Activated naive CD4-positive, alpha-beta T cell treated with anti-CD3 and anti-CD28 coated beads, Interleukin-2, amount 10 ng/mL, durations not matched to agents 7 days and 5 days (primary cell): ENCODE results near the gene ADGRA1.

ENCODE experiments used
- CTCF ChIA-PET: fragments of 350-600 bp; sonication (Branson Sonifier 250); formaldehyde crosslinking; loops from one replicate; lab custom pipeline; 2021; ENCODE audit warnings: antibody characterized with exemption; lab: Charles Lee
- DNase-seq: peaks from one replicate; pipeline ENCODE4 v3.0.0-alpha.2; 2020
- H3K27ac Mint-ChIP-seq: one replicate; pipeline ENCODE4 v1.8.0; 2021; ENCODE audit warnings: mild to moderate bottlenecking, moderate library complexity, mixed read lengths
- H3K27me3 Mint-ChIP-seq: one replicate; pipeline ENCODE4 v1.8.0; 2021; ENCODE audit warnings: mild to moderate bottlenecking, mixed read lengths
- H3K36me3 Mint-ChIP-seq: one replicate; pipeline ENCODE4 v1.8.0; 2021; ENCODE audit warnings: mixed read lengths
- H3K4me1 Mint-ChIP-seq: one replicate; pipeline ENCODE4 v1.8.0; 2021; ENCODE audit warnings: mixed read lengths
- H3K4me3 Mint-ChIP-seq: one replicate; pipeline ENCODE4 v1.8.0; 2021; ENCODE audit warnings: mild to moderate bottlenecking, moderate library complexity, mixed read lengths
- H3K9me3 Mint-ChIP-seq: one replicate; pipeline ENCODE4 v1.8.0; 2021; ENCODE audit warnings: mixed read lengths

Gene ADGRA1

DNA sequence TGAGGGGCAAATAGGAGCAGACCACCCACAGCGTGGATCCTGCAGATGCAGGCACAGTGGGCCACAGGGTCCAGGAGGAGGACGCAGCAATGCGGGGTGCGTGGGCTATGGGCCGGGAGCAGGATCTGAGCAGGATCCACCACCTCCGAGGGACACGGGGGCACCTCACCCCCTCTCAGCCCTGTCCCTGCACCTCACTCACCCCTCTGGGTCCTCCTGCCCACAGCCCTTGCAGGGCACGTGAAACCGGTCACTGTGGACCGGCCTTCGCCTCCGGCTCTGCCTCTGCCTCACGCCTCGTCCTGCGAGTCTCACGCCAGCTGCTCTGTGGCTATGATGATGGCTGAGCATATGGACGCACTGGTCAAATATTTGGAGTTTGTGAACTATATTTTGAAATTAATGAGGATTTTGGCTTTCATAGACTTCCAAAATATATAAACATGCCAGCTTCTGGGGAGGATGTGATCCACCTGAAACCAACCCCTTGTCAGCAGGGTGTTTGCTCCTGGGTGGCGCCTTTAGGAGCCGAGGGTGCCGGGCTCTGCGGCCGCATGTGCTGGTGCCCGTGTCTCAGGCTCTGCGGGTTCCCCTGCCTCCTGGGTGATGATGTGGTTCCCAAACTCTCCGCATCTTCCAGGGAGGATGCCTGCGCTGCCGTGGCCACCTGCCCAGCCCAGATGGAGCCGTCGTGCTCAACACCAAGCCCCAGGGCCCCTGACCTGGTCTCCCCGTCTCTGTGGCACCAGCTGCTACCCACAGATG lies 11.3 kb upstream of the ADGRA1 start:
- CTCF ChIA-PET, result no interaction called here
- H3K9me3 Mint-ChIP-seq, result no peaks in the 10 kb centered on the region
- H3K4me3 Mint-ChIP-seq, result no peak overlapping the region
- no peaks in the 10 kb centered on the region for H3K4me1 Mint-ChIP-seq
- DNase-seq, result no peak
- no peak overlapping the region for H3K27ac Mint-ChIP-seq
- no peaks in the 10 kb centered on the region for H3K27me3 Mint-ChIP-seq
- H3K36me3 Mint-ChIP-seq, result no peaks in the 10 kb centered on the region

DNA sequence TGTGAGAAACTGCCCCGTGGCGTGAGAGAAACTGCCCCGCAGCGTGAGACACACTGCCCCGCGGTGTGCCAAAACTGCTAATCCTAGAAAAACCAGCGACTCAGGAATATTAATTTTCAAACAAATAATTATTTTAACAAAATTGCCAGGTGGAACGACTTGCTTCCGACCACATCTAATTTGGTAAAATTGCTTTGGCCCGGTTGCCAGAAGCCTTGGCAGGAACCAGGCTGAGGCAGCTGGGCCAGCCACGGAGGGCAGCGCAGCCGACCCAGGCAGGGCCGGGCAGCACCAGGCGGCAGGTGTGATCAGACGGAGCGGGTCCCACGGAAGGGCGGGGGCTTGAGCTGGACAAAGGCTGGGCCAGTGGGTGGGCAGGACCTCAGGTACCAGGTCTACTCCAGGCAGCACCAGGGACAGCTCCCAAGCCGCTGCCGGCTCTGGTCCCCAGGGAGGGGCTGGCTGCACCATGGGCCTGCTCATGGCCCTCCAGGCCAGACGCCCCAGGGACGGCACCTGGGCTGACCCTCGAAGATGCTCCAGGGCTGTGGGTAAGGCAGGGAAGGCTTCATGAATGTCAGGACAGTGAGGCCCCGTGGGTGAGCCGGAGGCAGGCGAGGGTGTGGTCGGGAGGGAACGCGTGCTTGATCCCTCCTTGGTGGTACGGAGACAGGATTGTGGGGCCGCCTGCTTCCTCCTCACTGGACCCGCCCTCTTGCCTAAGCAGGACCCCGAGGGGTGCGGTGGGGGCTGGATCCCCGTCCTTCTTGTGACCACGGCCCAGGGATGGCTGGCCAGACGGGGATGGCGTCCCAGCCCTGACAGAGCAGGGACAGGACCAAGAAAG lies 7.7 kb upstream of the ADGRA1 start:
- CTCF ChIA-PET, result no interaction called here
- H3K4me3 Mint-ChIP-seq, result no peak overlapping the region
- H3K36me3 Mint-ChIP-seq, result no peaks in the 10 kb centered on the region
- H3K27me3 Mint-ChIP-seq, result no peaks in the 10 kb centered on the region
- no peak for DNase-seq
- H3K4me1 Mint-ChIP-seq, result no peaks in the 10 kb centered on the region
- H3K9me3 Mint-ChIP-seq, result no peaks in the 10 kb centered on the region
- H3K27ac Mint-ChIP-seq, result no peak overlapping the region

DNA sequence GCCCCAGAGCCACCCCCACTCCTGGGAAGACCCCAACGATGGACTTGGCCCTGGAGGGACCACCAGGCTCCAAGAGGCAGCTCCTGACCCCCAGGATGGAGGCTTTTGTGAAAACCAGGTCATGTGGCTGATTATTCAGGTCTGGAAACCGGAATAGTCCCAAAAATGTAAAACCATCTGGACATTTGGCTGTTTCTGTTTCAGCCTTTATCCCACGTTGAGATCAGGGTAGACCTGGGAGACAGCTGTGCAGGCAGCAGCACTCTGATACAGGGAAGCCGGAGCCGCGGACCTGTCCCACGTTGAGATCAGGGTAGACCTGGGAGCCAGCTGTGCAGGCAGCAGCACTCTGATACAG lies 7.1 kb upstream of the ADGRA1 start:
- no peak for DNase-seq
- Mint-ChIP-seq H3K27me3 (no peaks in the 10 kb centered on the region), H3K27ac (no peak overlapping the region), H3K9me3 (no peaks in the 10 kb centered on the region), H3K4me1 (no peaks in the 10 kb centered on the region), H3K36me3 (no peaks in the 10 kb centered on the region), H3K4me3 (no peak overlapping the region)
- CTCF ChIA-PET, result no interaction called here

DNA sequence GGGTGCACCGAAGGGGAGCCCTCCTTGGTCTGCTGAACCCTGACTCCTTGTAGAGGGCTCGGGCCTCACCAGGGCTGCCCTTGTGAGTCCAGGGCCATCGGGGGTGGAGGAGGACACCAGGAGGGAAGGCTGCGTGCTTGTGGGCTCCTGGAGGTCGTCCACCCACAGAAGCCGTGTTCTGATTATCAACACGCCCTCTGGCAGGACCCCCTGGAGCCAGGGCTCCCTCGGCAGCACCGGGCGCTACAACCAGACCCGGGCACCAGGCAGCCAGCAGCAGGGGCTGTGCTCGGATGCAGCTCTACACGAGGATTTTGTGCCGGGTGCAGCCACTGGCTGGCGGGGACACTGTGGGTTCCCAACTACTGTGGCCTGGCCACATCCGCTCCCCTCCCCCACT lies 6.1 kb upstream of the ADGRA1 start:
- CTCF ChIA-PET, result no interaction called here
- Mint-ChIP-seq H3K4me3 (no peak overlapping the region), H3K36me3 (no peaks in the 10 kb centered on the region), H3K4me1 (no peaks in the 10 kb centered on the region), H3K9me3 (no peaks in the 10 kb centered on the region), H3K27me3 (peaks cover 7% of the 10 kb centered on the region), H3K27ac (no peak overlapping the region)
- DNase-seq, result no peak

DNA sequence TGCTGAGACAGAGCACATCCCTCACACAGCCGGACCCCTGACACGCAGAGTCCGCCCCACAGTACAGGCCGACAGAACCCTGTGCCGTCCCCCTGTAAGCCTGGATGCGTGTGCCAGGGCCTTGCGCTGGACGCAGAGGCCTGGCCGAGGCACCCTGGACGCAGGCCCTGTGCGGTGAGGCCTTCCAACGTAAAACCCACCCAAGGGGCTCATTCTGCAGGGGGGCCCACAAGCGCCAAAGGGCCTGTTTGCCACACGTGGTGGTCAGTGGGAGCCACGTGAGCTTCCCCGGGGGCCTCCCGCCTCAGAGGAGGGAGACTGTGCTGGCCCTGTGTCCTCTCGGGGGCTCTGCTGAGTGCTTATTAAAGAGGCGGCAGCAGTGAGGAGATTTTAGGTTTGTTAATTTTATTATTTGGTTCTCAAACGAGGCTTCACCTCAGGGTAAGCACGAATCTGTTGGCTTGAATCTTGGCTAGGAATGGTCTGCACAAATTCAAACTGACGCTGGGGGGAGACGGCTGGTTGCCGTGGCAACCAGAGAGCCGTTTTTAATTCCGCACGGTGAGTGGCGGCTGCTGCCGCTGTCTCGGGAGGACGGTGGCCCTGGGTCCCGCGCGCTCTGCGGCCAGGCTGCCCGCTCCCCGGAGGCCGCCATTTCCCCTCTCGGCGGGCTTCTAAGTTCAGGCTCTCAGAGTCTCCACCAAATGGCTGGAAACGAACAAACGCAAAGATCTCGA lies 4.9 kb upstream of the ADGRA1 start:
- Mint-ChIP-seq H3K4me3 (no peak overlapping the region), H3K9me3 (no peaks in the 10 kb centered on the region), H3K27ac (no peak overlapping the region), H3K27me3 (peaks cover 19% of the 10 kb centered on the region), H3K4me1 (no peaks in the 10 kb centered on the region), H3K36me3 (no peaks in the 10 kb centered on the region)
- CTCF ChIA-PET, result no interaction called here
- DNase-seq, result no peak

DNA sequence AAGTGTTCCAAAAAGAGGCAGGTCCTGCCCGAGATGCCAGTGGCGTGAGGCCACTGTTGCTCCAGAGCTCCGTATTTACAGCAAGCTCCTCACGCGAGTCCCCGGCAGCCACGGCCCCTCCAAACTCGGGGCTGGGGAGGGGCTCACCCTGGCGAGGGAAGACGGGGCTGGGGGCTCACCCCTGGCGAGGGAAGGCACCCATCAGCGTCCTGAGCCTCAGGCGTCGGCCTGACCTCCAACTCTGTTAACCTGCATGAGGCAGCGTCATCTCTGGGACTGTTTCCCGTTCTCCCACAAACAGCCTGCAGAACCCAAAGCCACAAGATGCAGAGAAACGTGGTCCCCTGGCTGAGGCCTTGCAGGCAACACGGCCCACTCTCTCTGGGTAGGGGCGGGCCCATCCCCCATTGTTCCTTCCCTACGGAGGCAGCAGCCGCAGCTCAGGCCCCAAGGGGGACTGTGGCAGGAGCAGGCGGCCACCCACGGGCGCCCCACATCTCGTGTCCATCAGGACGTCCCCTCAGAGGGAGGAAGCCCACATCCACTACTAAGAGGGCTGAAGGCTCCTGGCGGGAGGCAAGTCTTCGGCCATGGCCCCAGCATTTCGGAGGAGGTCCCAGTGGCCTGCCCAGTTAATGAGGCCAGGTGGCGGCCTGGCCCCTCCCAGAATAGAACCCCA lies 4.2 kb upstream of the ADGRA1 start:
- Mint-ChIP-seq H3K36me3 (no peaks in the 10 kb centered on the region), H3K4me3 (no peak overlapping the region), H3K27ac (no peak overlapping the region), H3K9me3 (no peaks in the 10 kb centered on the region), H3K4me1 (no peaks in the 10 kb centered on the region), H3K27me3 (peaks cover 27% of the 10 kb centered on the region)
- CTCF ChIA-PET, result no interaction called here
- DNase-seq, result no peak

DNA sequence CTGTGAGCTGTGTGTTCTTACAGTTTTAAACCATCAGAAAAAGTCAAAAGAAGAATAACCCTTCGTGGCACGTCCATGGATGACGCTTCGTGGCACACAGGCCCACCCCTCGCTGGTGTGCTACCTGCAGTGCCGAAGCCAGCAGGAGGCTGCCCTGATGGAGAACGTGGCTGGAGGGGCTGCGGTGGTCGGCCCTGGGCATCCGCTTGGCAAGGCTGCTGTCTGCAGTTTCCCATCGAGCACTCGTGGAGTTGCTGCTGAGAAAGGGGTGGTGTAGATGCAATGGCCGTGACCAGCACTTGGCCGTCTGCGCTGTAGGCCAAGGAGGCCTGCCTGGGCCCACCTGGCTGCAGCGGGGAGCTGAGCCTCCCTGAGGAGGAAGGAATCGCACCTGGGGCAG lies 3.2 kb upstream of the ADGRA1 start:
- DNase-seq, result no peak
- CTCF ChIA-PET, result no interaction called here
- H3K36me3 Mint-ChIP-seq, result no peaks in the 10 kb centered on the region
- H3K4me1 Mint-ChIP-seq, result no peaks in the 10 kb centered on the region
- H3K9me3 Mint-ChIP-seq, result no peaks in the 10 kb centered on the region
- H3K27ac Mint-ChIP-seq, result no peak overlapping the region
- no peak overlapping the region for H3K4me3 Mint-ChIP-seq
- H3K27me3 Mint-ChIP-seq, result peaks cover 36% of the 10 kb centered on the region

DNA sequence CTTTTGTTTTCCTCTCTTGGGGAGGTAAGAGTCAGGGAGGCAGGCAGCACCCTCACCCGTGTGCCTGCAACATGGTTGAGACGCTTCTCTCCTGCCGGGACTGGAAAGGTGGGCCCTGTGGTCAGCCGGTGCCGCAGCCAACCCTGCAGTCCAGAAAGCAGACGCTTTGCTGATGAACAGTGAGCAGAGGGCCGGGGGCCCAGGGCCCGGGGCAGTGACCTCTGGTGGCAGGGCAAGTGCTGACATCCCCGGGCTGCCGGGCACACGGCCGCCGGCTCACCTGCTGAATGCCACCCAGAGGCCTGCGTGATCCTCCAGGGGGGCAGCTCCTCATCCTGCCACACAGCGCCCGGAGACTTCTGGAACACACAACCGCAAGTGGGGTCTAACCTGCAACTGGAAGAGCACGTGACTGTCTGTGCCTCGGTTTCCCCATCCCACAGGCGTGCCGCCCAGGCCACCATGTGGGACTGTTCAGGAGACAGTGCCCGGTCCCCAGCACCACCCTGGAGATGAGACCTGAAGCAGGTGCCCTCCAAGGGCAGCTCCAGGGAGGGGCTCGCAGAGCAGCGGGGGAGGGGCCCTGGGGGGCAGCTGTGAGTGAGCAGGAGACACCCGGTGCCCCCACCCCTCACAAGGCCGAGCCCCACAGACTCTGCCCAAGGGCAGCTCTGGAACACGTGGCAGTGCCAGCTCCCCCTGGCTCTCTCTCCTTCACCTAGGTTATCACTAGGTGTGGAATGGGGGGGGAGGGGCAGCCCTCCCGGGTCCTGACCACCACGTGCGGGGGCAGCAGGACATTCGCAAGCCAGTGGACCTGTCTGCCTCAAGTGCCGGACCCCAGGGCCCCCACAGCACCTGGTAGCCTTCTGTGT lies 2.2 kb upstream of the ADGRA1 start:
- DNase-seq, result no peak
- no peaks in the 10 kb centered on the region for H3K4me1 Mint-ChIP-seq
- no peaks in the 10 kb centered on the region for H3K36me3 Mint-ChIP-seq
- no peak overlapping the region for H3K4me3 Mint-ChIP-seq
- H3K27ac Mint-ChIP-seq, result no peak overlapping the region
- no peaks in the 10 kb centered on the region for H3K9me3 Mint-ChIP-seq
- H3K27me3 Mint-ChIP-seq, result peaks cover 46% of the 10 kb centered on the region
- CTCF ChIA-PET, result no interaction called here

DNA sequence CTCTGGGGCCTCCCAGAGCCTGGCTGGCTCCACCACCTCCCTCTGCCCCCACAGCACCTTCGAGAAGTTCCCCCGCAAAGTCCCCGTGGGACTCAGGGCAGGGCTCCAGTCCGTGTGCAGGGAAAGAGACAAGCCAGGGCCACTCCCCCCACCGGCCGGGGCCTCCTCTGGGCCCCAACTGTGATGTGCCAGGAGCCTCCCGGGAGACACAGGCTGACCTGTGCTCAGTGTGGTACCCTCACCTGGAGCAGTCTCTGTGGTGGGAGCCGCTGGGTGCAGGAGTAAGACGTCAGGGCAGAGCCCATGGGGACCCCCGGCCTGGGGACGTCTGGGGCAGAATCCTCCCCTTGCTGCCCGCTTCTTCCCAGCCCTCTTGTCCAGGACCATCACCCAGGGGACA lies 1.5 kb upstream of the ADGRA1 start:
- Mint-ChIP-seq H3K9me3 (no peaks in the 10 kb centered on the region), H3K27ac (no peak overlapping the region), H3K4me1 (no peaks in the 10 kb centered on the region), H3K36me3 (no peaks in the 10 kb centered on the region), H3K27me3 (peaks cover 49% of the 10 kb centered on the region), H3K4me3 (no peak overlapping the region)
- CTCF ChIA-PET, result no interaction called here
- no peak for DNase-seq

DNA sequence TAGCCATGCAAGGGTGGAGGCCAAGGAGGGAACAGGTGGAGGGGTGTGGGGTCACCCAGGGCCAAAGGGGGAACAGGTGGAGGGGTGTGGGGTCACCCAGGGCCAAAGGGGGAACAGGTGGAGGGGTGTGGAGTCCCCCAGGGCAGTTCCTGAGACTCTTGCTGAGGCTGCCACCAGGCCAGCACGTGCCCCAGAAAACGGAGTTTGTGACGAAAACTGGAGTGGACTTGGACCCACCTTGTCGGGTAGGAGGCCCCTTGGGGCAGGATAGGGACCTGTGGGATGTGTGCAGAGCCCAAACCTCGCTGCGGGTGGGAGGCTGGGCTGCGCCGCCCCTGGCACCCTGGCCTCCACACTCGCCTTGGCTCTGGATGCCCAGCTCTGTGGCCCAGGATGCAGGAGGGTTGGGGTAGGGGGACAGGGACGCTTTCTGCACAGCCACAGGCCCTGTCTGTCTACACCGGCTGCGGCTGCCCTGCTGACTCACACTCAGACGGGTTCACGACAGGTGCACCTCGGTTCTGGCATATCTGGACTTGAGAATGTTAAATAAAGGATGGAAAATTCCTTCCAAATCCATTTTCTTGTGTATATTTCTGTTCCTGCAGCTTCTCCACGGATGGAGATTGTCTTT lies 562 bp upstream of the ADGRA1 start:
- Mint-ChIP-seq H3K27me3 (peaks cover 49% of the 10 kb centered on the region), H3K4me3 (no peak overlapping the region)

DNA sequence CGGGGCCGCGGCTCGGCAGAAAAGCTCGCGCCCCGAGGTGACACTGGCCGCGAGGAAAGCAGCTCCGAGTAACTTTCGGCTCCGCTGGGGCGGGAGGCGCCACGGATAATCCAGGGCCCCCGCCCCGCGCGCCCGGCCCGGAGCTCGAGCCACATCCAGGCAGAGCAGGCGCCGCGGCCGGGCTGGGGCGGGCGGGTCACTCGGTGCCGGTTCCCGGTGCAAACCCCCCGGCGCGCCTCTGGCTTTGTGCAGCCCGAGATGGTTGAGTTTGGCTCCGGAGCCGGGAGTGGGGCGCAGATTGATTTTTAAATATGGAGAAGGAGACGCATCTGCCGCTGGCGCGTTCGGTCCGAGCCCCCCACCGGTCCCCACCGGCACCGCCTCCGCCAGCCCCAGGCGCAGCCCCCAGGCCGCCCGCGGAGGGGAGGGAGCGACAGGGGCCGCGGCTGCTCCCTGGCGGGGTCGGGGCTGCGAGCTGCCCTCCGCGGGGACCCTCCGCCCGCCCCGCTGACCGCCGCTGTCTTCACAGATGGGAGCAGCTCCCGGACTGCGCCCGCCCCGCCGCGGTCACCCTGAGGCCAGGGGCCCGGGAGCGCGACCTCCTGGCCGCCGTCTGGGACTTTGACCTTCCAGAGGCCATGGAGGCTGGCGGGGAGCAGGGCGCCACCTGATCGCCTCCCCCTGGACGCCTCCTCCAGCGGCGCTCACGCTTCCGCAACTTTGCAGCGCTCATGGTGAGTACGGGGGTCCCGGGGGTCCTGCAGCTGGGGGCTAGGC lies 643 bp downstream of the ADGRA1 start:
- H3K36me3 Mint-ChIP-seq, result no peaks in the 10 kb centered on the region
- no peaks in the 10 kb centered on the region for H3K9me3 Mint-ChIP-seq
- peaks cover 49% of the 10 kb centered on the region for H3K27me3 Mint-ChIP-seq
- H3K27ac Mint-ChIP-seq, result no peak overlapping the region
- CTCF ChIA-PET, result no interaction called here
- no peak overlapping the region for H3K4me3 Mint-ChIP-seq
- no peak for DNase-seq
- no peaks in the 10 kb centered on the region for H3K4me1 Mint-ChIP-seq

More for the DNA sequence above, 562 bp upstream of the ADGRA1 start:
- CTCF ChIA-PET, result no interaction called here
- no peaks in the 10 kb centered on the region for H3K9me3 Mint-ChIP-seq
- H3K4me1 Mint-ChIP-seq, result no peaks in the 10 kb centered on the region
- no peak for DNase-seq
- H3K27ac Mint-ChIP-seq, result no peak overlapping the region
- no peaks in the 10 kb centered on the region for H3K36me3 Mint-ChIP-seq

DNA sequence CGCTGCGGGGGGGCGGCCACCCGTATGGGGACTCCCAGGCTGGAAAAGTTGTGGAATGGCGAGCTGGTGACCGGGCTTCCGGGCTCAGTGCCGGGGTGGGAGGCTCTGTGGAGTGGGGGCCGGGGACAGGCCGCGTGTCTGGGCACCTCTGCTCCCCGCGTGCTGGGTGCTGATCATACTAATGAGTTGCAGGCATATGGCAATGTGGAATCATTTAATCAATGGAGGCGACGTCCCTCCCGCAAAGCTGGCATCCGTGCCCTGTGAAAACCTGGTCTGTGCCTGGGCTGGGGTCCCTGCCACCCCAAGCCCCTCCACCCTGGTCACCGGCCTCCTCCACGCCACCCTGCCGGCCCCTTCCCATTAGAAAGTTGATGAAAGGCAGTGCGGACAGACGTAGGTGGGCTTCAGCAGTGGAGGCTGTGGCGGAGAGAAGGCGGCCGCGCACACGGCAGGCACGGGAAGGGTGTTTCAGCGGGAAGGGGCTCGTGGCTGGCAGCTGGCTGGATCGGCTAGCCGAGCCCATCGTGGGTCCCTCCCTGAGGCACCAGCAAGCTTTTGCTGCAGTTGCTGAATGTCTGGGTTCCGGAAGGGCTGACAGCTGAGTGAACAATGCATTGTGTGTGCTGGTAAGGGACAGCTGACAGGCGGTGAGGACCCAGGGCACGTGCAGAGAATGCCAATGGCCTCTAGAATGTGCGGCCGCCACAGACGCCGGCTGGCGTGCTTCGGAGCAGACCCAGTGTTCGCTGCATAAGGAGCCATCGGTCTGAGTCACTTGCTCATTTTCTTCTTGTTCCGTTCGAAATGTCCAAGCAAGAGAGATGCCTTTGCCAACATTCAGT lies 1.5 kb downstream of the ADGRA1 start:
- peaks cover 49% of the 10 kb centered on the region for H3K27me3 Mint-ChIP-seq

More for the DNA sequence above, 1.5 kb downstream of the ADGRA1 start:
- no peaks in the 10 kb centered on the region for H3K4me1 Mint-ChIP-seq
- no peak overlapping the region for H3K27ac Mint-ChIP-seq
- H3K4me3 Mint-ChIP-seq, result no peak overlapping the region
- no peaks in the 10 kb centered on the region for H3K36me3 Mint-ChIP-seq
- DNase-seq, result no peak
- CTCF ChIA-PET, result no interaction called here
- no peaks in the 10 kb centered on the region for H3K9me3 Mint-ChIP-seq
